SU-DHL-6 (cell line): Measurements from ENCODE around the gene TMED1.

Experiments
- H2AFZ ChIP-seq: fragments of 200-600 bp; sonication (generic); 2 replicates; pipeline ENCODE4 v1.6.1; 2014; ENCODE audit warnings: low read depth, mild to moderate bottlenecking, moderate library complexity, mixed read lengths, antibody characterized with exemption, low read length; ENCODE audit not compliant: severe bottlenecking
- H3F3A ChIP-seq: fragments of 200-600 bp; shearing (Covaris generic); 2 replicates; pipeline ENCODE4 v1.6.0; 2016; ENCODE audit warnings: antibody characterized with exemption, mild to moderate bottlenecking; ENCODE audit not compliant: insufficient read depth
- H3K27ac ChIP-seq: fragments of 200-600 bp; sonication (generic); 2 replicates; pipeline ENCODE4 v1.5.1; 2016; ENCODE audit warnings: low read depth, mild to moderate bottlenecking, low read length, moderate library complexity, mixed read lengths
- H3K27me3 ChIP-seq: fragments of 200-600 bp; sonication (generic), shearing (Covaris generic); 2 replicates; pipeline ENCODE4 v1.6.0; 2014; ENCODE audit warnings: mild to moderate bottlenecking, low read length
- H3K36me3 ChIP-seq: fragments of 200-600 bp; sonication (generic); 2 replicates; pipeline ENCODE4 v1.6.1; 2014; ENCODE audit warnings: mild to moderate bottlenecking, low read length, mixed read lengths
- H3K4me2 ChIP-seq: fragments of 300-600, 200-600 bp; shearing (Covaris generic), sonication (generic); 2 replicates; pipeline ENCODE4 v1.6.0; 2014; ENCODE audit warnings: low read length, low read depth, mild to moderate bottlenecking; ENCODE audit not compliant: poor library complexity, severe bottlenecking
- H3K4me3 ChIP-seq: fragments of 200-600 bp; sonication (generic); 2 replicates; pipeline ENCODE4 v1.5.1; 2014; ENCODE audit warnings: antibody characterized with exemption, low read length, mild to moderate bottlenecking, mixed read lengths; ENCODE audit not compliant: insufficient read depth, poor library complexity, severe bottlenecking
- H3K79me2 ChIP-seq: fragments of 200-600 bp; sonication (generic); 2 replicates; pipeline ENCODE4 v1.6.1; 2014; ENCODE audit warnings: mild to moderate bottlenecking, low read length, moderate library complexity; ENCODE audit not compliant: insufficient read depth
- H3K9ac ChIP-seq: fragments of 200-600 bp; sonication (generic); 2 replicates; pipeline ENCODE4 v1.7.0; 2014; ENCODE audit warnings: mild to moderate bottlenecking, low read length
- H3K9me2 ChIP-seq: fragments of 200-600 bp; sonication (generic); replicated peaks from 2 replicates; pipeline ENCODE4 v1.6.1; 2014; ENCODE audit warnings: low read length; ENCODE audit not compliant: insufficient read depth
- H3K9me3 ChIP-seq: fragments of 200-600 bp; sonication (generic); 2 replicates; pipeline ENCODE4 v1.6.1; 2014; ENCODE audit warnings: low read length, mixed read lengths; ENCODE audit not compliant: insufficient read depth
- H4K20me1 ChIP-seq: fragments of 200-600 bp; sonication (generic); 2 replicates; pipeline ENCODE4 v1.6.1; 2014; ENCODE audit warnings: low read depth, mild to moderate bottlenecking, antibody characterized with exemption, low read length, moderate library complexity, mixed read lengths
- EZH2phosphoT487 ChIP-seq: fragments of 200-600 bp; sonication (generic), shearing (Covaris generic); conservative IDR thresholded peaks from 2 replicates; pipeline ENCODE4 v1.6.1; 2018; ENCODE audit warnings: mild to moderate bottlenecking, antibody characterized with exemption, low read length, moderate library complexity, mixed read lengths
- TF ChIP-seq, protein P1 (sequence below): fragments of 200-600 bp; sonication (generic); IDR thresholded peaks from one replicate; pipeline ENCODE4 v1.5.1; 2017; ENCODE audit warnings: antibody characterized with exemption, mild to moderate bottlenecking, low read length, moderate library complexity; ENCODE audit not compliant: insufficient read depth, poor library complexity, severe bottlenecking

The TMED1 gene

DNA sequence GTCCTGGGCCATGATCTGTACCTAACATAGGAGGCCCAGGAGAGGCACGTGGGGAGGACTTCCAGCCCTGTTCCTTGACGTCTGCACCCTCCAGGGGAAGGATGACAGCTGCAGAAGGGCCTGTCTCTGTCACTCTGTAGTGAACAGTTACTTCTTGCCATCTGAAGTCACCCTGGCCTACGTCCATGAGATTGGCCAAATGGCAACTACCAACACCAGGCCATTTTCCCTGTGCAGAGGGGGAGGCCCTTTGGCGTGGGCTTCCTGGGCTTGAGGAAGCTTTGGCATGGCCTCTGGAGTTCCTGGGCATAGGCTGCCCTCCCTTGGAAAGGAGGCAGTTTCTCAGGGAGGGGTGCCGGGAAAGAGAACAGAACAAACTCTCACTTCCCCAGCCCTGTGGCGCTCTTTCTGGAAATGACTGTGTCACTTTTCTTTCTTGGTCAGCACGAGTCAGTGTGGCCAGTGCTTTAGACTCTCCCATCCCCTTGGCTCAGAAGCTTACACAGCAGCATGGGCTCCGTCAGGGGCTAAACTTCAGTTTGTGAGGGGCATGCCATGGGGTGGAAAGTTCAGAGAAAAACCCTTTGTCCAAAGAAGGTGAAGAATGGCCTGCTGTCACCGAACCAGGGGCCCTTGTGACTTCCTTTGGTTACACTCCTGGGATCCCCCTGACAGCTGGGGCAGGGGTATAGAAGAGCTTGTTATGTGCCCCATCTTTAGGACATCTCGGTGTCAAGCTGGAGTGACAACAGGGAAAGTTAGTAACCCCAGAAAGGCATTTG is 40.6 kb upstream of the TMED1 start:
- no peaks in the 10 kb centered on the region for H3K9me3 ChIP-seq
- H3F3A ChIP-seq: peaks cover 16% of the 10 kb centered on the region
- no peak for TF ChIP-seq EZH2phosphoT487
- TF ChIP-seq, protein P1, sequence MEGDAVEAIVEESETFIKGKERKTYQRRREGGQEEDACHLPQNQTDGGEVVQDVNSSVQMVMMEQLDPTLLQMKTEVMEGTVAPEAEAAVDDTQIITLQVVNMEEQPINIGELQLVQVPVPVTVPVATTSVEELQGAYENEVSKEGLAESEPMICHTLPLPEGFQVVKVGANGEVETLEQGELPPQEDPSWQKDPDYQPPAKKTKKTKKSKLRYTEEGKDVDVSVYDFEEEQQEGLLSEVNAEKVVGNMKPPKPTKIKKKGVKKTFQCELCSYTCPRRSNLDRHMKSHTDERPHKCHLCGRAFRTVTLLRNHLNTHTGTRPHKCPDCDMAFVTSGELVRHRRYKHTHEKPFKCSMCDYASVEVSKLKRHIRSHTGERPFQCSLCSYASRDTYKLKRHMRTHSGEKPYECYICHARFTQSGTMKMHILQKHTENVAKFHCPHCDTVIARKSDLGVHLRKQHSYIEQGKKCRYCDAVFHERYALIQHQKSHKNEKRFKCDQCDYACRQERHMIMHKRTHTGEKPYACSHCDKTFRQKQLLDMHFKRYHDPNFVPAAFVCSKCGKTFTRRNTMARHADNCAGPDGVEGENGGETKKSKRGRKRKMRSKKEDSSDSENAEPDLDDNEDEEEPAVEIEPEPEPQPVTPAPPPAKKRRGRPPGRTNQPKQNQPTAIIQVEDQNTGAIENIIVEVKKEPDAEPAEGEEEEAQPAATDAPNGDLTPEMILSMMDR: no peak
- H3K79me2 ChIP-seq: peaks cover 86% of the 10 kb centered on the region
- H2AFZ ChIP-seq: no peak overlapping the region
- H3K27ac ChIP-seq: peak overlapping the region; percentile 47
- H4K20me1 ChIP-seq: no peaks in the 10 kb centered on the region
- H3K4me2 ChIP-seq: peak overlapping the region; percentile 26
- peak overlapping the region; percentile 7; the same call in 1 of the 2 replicates for H3K9ac ChIP-seq
- no peaks in the 10 kb centered on the region for H3K27me3 ChIP-seq
- H3K4me3 ChIP-seq: no peak overlapping the region
- no peaks in the 10 kb centered on the region for H3K36me3 ChIP-seq
- no peaks in the 10 kb centered on the region for H3K9me2 ChIP-seq

DNA sequence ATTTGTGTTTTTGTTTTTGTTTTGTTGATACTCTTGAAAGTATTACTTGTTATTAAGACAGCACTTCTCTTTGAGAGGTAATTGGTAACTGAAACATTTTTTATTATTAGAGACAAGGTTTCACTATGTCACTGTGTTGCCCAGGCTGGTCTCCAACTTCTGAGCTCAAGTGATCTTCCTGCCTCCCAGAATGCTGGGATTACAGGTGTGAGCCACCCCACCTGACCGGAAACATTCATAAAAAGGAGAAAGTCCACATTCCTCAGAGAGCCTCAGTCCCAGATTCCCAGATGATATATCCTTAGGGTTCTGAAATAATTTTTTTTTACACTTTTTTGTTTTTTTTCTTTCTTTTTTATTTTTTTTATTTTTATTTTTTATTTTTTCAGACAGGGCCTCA is 38.0 kb upstream of the TMED1 start:
- Histone ChIP-seq H3K27me3 (no peaks in the 10 kb centered on the region), H4K20me1 (no peaks in the 10 kb centered on the region), H3K9ac (no peak overlapping the region), H3K36me3 (no peaks in the 10 kb centered on the region), H3K9me2 (no peaks in the 10 kb centered on the region), H3F3A (peaks cover 16% of the 10 kb centered on the region), H3K4me3 (no peak overlapping the region), H3K27ac (no peak overlapping the region; the same call in 1 of the 2 replicates), H3K79me2 (peaks cover 60% of the 10 kb centered on the region), H3K4me2 (peak overlapping the region; percentile 19), H2AFZ (no peak overlapping the region), H3K9me3 (no peaks in the 10 kb centered on the region)
- TF ChIP-seq EZH2phosphoT487: no peak
- TF ChIP-seq, protein P1: no peak

DNA sequence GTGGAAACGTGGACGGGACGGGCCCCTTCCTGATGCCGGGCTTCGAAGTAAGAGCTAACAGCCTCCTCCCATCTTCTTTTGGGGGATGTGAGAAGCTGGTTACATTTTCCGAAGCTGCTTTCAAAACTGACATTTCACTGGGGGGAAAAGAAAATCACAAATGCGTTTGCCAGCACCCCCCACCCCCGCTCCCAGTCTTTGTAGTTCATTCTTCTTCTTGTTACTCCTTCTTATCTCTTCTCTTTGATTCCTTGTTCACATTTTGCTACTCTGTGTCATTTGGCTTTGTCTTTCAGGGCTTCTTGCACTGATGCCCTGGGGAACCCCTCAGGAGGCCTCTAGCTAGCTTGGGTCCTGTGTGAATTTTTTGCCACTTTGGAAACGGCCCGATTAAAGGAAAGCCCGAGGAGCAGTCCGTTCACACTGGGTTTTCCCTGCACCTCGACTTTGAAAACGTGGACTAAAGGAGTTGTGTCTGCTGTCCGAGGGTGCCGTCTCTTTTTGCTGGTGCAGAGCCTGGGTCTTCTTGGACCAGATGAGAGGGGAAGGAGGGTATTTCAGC is 36.6 kb upstream of the TMED1 start:
- H3K27ac ChIP-seq: peak overlapping the region; percentile 71
- H3K9me3 ChIP-seq: no peaks in the 10 kb centered on the region
- no peak for TF ChIP-seq EZH2phosphoT487
- TF ChIP-seq, protein P1: no peak
- no peaks in the 10 kb centered on the region for H3K27me3 ChIP-seq
- peaks cover 10% of the 10 kb centered on the region for H3F3A ChIP-seq
- H3K4me2 ChIP-seq: peak overlapping the region; percentile 93
- peak overlapping the region; percentile 99 for H3K9ac ChIP-seq
- no peaks in the 10 kb centered on the region for H4K20me1 ChIP-seq
- no peaks in the 10 kb centered on the region for H3K36me3 ChIP-seq
- peak overlapping the region; percentile 98 for H3K4me3 ChIP-seq
- no peak overlapping the region for H2AFZ ChIP-seq
- H3K79me2 ChIP-seq: peaks cover 47% of the 10 kb centered on the region
- no peaks in the 10 kb centered on the region for H3K9me2 ChIP-seq
